Stimulated activated CD8-positive, alpha-beta memory T cell treated with anti-CD3 and anti-CD28 coated beads, Interleukin-15, amount 100 ng/mL, for 24 hours (primary cell): ENCODE data around the gene SLC17A9.
A peak's percentile ranks its signal among the peaks of the same experiment; 100 is the strongest.

Experiments used
- DNase-seq: peaks from one replicate; pipeline ENCODE4 v3.0.0-alpha.2; 2020; ENCODE audit warnings: low read depth

The SLC17A9 gene

DNA sequence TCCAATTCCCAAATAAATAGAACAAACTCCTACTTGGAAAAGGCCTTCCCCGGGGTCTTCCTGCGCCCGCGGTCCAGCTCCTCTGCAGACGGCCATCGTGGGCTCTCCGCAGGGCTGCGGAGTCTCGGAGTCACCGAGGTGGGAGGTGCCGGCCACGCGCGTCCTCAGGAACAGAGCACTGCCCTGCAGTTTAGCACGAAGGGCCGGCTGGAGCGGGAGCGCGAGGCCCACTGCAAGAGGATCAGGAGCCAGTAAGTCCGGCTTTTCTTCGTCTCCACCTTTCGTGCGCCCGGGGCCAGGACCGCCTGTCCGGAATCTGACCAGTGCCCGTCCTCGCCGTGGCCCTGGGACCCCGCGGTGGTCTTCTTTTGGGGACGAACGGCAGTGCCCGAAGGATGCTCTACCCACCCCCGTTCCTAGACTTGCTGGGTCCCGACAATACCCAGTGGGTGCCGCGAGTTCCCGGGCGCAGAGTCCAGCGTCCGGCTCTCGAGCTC lies 52.9 kb downstream of the SLC17A9 start:
- no peak for DNase-seq

DNA sequence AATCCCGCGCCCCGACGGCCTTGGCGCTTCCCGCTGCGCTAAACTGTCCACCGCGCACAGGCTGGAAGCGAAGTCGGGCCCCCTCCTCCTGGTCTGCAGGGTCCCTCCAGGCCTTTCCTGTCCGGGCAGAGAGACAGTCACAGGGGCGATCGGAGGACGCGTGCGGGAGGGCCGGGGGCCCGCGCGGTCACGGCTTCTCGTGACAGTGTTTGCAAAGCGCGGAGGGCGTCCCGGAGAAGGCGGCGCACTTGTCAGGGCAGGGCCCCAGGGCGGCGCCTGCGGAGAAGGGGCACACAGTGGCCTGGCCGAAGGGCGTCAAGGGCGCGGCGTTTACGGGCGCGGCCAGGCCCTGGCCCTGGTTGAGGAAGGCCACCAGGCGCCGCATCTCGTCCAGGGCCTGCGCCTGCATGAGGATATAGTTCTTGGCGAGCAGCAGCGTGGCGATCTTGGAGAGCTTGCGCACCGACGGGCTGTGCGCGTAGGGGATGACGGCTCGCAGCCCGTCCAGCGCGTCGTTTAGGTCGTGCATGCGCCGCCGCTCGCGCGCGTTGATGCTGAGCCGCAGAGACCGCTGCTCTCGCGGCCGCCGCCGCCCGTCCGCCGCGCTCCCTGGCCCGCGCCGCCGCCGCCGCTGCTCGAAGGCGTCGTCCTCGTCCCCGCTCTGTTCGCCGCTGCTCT lies 53.5 kb downstream of the SLC17A9 start:
- no peak for DNase-seq

DNA sequence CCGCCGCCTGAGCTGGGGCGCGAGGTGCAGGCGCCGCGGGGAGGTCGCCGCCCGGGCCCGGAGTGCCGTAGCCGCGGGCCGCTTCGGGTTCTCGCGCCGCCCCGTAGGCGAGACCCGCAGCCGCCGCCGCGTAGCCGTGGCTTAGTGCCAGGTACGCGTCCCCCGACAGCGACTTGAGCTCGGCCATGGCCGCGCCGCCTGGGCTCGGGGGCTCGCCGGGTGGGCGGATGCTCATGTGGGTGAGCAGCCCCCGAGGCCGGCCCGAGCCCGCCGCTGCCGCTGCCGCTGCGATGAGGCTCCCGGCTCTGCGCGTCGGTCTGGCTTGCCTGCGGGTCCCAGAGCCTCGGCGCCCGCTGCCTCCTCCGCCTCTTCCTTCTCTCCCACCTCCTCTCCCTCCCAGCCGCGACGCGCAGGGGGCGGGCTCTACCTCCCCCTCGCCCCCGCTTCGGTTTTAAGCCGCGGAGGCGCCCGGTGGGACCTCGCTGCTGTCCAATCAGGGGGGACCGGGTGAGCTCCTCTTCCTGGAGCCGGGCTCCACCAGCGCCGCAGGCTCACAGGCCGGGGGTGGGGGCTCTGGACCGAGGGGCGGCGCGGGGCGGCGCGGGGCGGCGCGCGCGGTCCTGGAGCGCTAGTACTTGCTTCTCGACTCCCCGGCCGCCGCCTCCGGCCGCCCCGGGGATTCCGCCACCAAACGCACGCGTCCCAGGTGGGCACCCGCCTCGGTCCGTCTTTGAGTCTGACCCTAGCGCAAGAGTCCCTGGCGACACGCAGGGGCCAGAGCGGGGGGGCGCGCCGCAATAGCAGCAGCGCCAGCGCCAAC lies 54.2 kb downstream of the SLC17A9 start, which contains the start of gene BHLHE23:
TSS of gene BHLHE23 (minus strand) at position 425 of the 820 bp plus-strand sequence. CDS start at position 235, 190 bp downstream.
- DNase-seq = no peak

DNA sequence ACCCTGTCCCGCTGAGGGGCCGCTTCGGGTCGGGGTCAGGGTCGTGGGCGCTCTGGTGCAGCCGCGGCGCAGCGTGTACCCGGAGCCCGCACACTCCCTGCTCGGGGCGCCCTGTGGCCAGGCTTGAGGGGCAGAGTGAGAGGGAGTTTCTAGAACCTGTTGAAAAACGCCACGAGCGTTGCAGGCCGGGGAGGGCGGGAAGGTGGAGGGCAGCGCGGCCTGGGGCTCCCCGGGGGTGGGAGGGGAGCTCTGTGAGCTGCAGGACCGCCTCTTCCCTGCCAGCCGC lies 54.8 kb downstream of the SLC17A9 start:
- no peak for DNase-seq

DNA sequence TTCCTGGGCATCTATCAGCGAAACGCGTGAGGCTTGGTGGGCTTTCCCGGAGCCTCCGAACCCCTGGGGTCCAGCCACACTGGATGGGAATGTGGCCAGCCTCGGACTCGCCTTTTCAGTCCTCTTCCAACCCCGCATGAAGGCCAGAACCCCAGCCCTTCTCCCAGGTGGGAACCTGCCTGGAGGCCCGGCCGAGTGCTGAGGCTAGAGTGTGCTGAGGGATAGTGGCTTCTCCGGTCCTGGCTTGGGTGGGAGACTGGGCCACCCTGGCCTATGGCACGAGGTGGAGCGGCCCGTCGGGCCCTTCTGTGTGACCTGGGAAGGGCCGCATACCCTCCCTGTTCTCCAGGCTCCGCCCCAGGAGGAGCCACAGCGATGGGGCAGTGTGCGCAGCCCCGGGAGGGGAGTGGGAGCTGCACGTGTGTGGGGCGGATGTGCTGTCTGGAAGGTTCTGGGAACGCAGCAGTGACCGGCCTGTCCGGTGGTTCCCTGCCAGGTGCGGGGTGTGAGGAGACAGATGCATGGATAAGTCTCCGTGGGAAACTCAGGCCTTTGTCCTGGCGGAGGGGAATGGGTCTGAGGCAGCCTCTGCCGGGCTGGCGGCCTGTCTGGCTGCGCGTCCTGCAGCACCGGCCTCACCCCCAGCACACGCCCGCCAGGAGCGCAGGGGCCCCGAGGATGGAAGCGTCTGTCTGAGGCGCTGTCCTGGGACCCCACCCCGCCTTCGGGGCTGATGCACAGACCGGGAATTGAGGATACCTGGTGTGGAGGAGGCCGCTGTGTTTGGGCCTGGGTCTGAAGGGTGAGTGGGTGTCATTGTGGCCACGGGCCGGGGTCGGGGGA lies 55.4 kb downstream of the SLC17A9 start:
- DNase-seq = no peak

DNA sequence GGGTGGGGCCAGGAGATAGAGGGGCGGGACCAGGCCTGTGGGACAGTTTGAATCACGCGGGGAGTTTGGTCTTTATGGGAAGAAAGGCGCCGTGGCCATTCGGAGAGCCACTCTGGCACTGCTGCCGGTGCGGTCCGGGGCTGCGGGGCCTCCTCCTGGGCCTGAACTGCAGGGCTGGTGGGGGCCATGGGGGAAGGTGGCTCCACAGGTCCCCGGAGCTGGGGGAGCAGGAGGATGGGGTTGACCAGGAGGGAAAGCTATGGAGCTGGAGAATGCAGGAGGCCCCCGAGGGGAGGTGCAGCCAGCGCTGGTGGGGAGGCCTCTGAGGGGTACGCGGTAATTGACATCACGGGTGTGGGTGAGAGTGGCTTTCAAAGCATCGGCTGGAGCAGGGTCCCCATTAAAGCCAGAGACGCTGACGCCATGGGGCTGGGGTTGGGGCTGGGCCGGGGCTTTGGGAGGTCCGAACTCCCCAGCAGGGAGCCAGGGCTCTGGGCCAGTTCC lies 56.1 kb downstream of the SLC17A9 start:
- DNase-seq = no peak

DNA sequence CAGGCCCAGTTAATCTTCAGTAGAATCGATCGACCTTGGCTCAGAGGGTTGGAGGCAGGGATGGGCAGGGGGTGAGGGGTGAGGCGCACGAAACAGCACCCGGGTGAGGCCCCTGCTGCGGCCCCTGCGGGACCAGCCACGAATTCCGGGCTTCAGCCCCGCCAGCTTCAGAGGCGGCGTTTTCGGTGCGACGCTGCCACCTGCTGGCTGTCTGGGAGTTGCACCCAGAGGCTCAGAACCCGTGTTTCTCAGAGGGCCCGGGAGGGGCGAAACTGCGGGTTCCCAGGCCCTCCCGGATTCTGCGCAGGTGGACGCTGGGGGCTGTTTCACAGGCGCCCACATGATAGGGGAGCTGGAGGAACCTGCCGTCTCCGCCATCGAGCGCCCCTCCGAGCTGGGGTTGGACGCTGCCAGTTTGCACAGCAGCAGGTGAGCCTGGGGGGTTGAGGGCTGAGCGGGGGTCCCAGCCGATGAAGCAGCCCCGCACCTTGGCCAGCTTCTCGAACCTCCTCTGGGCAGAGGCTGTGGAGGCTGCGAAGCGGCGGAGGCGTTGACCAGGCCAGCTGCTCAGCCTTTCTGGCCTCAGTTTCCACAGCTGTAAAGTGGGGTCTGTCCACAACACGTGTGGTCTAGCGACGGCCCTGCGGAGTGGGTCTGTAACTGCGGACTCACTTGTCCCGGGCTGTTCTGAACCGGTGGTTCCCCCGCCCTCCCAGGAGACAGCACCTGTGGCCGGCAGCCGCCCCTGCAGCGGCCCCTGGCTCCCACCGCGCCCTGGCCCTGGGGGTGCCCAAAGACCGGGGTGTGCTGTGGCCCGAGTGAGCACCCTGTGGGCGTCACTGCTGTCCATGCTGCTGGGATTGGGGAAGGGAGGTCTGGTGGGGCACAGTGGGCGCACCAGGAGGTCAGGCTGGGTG lies 56.8 kb downstream of the SLC17A9 start:
- DNase-seq = peak; percentile 78

DNA sequence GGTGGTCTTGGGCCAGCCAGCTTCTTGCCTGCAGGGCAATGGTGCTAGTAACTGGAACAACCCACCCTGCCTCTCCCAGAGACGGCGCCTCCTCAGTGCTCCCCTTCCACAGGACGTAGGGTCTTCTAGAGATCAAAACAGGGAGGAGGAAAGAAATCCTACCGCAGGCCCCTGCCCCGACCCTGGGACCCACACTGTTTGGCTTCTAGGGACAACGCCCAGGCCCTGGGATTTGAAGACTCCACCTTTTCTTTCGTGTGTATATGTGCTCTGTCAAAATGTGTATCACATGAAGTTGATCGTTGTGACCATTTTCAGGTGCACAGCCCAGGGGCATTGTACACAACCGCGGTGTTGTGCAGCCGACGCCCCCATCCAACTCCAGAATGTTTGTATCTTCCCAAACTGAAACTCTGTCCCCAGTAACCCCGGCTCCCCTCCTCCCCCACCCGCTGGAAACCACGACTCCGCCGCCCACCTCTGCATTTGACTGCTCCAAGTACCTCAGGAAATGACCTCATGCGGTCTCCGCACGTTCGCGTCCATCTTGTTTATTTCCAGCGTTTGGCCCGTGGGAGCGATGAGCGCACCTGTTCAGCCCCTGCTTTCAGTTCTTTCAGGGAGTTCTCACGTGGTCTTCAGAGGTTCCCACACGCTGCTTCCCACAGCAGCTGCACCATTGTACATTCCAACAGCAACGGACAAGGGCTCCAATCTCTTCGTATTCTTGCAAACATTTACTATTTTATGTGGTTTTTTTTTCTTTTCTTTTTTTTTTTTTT lies 57.7 kb downstream of the SLC17A9 start:
- DNase-seq = peak; percentile 30

DNA sequence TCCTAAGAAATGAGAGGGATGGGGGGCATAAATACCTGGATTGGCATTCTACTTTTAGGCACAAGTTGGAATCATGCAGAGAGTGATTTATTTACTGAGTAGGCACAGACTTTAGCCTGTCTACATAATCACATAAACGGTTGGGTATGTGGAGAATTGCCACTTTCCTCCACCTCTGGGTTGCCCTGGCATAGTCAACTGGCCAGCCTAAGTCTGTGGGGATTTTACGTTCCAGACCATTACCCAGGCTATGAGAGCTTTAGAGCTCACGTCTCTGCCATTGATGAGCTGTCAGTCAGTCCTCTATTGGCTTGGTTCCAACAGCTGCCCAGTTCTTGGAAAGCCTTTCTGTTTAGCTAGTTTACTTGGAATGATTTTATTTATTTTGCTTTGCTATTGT lies 59.3 kb downstream of the SLC17A9 start:
- DNase-seq = no peak

DNA sequence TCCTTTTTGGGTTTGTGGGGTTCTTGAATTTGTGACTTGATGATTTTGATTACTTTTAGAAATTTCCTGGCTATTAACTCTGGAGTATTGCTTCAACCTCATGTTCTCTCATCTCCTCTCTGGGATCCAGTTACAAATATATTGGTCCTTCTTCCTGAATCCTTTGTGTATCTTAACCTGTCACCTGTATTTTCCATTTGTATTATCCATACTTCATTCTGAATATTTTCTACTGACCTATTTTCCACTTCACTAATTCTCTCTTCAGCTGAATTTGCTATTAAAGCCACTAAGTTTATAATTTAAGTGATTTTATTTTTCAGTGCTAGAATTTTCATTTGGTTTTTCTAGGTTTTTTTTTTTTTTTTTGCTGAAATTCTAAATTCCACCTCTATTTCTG lies 60.7 kb downstream of the SLC17A9 start:
- DNase-seq = no peak

DNA sequence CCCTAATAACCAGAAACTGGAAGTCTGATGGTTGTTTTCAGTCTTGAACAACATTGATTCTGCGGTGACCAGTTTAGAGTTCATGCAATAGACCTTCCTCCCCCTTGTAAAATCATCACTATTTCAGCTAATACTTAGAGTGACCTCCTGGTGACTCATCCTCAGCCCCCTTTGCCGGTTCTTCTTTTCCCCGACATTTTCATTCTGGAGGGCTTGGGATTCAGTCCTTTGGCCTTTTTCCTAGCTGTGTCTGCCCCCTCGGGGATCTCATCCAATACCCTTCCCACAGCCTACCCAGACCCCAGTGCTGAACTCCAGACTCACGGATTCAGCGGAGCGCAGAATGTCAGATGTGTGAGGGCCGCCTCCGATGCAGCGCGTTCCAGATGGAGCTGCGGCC lies 61.8 kb downstream of the SLC17A9 start:
- DNase-seq = no peak

DNA sequence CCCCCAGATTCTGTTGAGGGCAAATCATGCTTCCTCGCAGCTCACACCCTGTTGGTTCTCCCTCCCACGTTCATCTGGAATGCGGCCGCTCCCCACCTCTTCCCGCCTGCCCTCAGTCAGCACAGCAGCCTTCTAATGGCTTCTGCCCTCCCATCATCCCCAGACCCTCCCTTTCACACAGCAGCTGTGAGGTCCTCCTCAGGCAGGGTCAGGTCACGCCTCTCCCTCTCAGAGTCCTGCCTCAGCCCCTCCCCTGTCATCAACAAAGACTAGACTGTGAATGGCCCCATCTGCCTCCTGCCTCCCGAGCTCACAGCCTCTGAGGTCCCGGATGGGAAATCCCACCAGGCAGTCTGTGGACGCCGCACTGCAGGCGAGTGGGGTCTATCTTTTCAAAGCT lies 62.2 kb downstream of the SLC17A9 start:
- no peak for DNase-seq

DNA sequence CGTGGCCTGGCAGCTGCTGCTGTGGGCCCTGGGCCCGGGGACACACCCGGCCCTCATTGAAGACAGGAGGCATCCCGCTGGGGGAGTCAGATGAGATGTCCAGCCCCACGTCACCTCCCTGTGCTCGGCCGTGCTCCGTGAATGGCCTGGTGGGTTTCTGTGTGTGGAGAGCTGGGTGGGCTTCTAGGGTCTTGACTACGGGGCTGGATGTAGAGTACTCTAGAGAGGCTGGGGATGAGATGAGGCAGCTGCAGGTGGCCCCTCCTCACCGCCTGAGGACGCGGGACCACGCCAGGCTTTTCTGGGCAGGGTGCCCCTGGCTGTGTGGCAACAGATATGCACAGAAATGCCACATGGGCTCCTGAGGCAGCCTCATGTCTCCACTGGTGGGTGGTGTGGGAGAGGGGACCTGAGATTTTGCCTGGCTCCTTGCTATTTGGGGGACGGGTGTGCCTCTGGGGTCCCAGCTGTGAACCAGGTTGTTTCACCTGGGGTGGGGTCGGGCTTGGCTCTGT lies 62.7 kb downstream of the SLC17A9 start:
- no peak for DNase-seq

DNA sequence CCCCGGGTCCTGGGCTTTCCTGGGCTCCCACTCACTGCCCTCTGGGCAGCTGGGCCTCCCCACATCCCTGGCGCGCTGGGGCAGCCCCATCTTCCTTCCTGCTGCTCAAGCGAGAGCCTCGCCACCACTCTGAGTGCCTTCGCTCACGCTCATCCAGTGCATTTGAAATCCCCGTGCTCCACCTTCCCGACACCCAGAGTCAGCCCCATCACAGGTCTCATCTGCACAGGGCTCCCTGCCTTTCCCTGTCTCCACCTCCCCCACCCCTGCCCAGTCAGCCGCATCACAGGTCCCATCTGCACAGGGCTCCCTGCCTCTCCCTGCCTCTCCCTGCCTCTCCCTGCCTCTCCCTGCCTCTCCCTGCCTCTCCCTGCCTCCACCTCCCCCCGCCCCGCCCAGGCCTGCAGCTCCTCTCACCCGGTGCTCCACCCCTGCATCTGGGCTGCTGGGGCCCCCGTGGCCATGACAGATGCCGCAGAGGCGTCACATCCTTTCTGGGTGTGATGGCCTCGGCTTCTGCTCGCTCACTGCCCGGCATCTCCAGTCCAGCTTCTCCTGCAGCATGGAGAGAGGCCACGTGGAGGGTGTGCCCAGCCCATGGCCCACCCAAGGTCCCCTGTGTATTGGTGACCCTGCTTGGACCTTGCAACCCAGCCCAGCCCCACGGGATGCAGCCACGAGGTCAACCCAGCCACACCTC lies 63.3 kb downstream of the SLC17A9 start:
- no peak for DNase-seq

DNA sequence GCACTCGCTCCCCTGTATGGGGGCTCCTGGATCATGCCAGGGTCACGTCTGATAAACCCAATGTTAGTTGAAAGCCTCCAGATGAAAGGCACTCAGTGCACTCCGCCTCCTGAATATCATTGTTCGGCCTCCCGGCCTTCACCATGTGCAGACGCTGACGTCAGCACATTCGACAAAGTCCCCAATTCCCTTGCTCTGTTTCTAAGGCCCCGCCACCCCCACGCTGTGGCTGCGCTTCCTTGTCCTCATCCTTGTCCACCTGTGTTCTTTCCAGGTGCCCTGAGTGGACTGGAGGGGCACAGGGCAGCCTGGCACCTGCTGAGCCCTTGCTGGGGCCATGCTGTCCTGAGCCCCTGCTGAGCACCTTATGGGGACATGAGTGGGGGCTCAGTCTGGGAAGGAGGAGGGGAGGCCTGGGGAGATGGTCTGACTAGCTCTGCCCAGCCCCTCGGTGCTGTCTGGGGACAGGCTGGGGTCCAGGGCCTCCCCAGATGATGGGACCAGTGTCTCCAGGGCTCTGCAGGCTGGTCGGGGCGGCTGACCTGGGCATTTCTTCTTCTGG lies 64.1 kb downstream of the SLC17A9 start:
- no peak for DNase-seq

DNA sequence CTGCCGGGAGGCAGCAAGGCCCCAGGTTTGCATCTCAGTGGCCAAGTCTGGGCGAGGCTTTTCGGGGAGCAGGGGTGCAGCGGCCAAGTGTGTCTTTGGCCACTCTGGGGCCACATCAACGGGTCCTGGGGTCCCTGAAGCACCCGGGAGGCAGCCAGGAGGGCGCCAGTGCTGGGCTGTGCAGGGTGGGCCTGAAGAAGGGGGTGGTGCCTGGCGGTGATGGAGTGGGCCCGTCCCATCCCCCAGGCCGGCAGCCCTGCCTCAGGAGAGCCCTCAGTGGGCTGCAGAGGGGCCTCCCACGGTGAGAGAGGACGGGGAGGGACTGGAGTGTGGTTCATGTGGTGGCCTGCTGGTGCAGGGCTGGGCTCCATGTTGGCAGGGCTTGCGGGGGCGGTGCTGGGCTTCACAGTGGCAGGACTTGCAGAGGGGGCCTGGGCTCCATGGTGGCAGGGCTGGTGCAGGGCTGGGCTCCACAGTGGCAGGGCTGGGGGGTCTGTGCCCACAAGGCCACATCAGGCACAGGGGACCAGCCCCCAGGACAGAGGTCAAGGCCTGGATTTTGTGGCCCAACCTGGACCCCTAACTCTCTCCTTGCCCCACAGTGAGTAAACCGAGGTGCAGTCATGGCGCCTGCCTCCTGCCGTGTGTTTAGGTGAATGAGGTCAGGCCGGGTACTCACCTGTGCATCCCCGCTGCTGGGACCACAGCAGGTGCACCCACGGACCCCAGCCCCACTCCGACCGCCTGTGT lies 64.7 kb downstream of the SLC17A9 start:
- DNase-seq = no peak

DNA sequence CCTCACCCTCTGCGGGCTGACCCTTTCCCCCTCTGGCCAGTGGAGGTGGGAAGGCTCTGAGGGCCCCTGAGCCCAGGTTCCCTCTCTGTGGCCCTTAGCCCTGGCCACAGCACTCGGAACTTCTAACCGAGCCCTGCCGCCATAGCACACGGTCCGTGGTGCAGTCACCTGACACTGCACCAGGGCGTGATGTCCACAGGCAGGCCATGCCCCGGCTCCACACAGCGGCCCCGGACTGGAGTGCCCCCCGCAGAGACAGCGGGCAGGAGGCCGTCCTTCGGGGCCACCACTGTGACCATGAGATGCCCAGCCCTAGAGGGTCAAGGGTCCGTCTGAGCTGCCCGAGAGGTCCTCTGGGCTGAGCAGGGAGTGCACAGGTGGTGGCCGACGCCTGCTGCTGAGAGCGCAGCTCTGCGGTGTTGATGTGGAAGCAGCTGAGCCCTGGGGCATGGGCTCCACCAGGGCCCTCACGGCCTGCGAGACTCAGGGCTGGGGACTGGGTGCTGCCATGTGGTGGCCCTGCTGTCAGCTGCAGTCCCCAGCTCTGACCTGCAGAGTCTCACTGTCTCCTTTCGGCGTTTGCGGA lies 65.4 kb downstream of the SLC17A9 start:
- DNase-seq = no peak
